KMS-11 (cell line): ENCODE measurements around the gene WWTR1.

Experiments used
- H2AFZ ChIP-seq: fragments of 200-600 bp; sonication (generic); 2 replicates; pipeline ENCODE4 v1.6.1; 2016; ENCODE audit warnings: antibody characterized with exemption, mixed run types, low read depth
- H3K27ac ChIP-seq: fragments of 200-600 bp; sonication (generic); 2 replicates; pipeline ENCODE4 v1.6.1; 2016; ENCODE audit warnings: mild to moderate bottlenecking, mixed run types
- H3K27me3 ChIP-seq: fragments of 200-600 bp; sonication (generic); 2 replicates; pipeline ENCODE4 v1.6.1; 2017; ENCODE audit warnings: mild to moderate bottlenecking, low read depth, mixed run types, moderate library complexity; ENCODE audit not compliant: insufficient read depth
- H3K36me3 ChIP-seq: fragments of 200-600 bp; sonication (generic); 2 replicates; pipeline ENCODE4 v1.6.1; 2017; ENCODE audit warnings: mild to moderate bottlenecking, mixed run types; ENCODE audit not compliant: insufficient read depth
- H3K4me1 ChIP-seq: fragments of 200-600 bp; sonication (generic); 2 replicates; pipeline ENCODE4 v1.6.1; 2016; ENCODE audit warnings: mild to moderate bottlenecking, low read depth, mixed run types; ENCODE audit not compliant: poor library complexity, severe bottlenecking
- H3K4me2 ChIP-seq: fragments of 200-600 bp; sonication (generic); 2 replicates; pipeline ENCODE4 v1.7.0; 2016; ENCODE audit warnings: mild to moderate bottlenecking, mixed run types
- H3K4me3 ChIP-seq: fragments of 200-600 bp; sonication (generic); IDR thresholded peaks from 2 replicates; pipeline ENCODE4 v1.6.1; 2017; ENCODE audit warnings: low read depth, low read length, mixed read lengths; ENCODE audit not compliant: insufficient read depth
- H3K79me2 ChIP-seq: fragments of 200-600 bp; sonication (generic); 2 replicates; pipeline ENCODE4 v1.6.1; 2016; ENCODE audit warnings: low read depth, mixed run types; ENCODE audit not compliant: insufficient read depth
- H3K9ac ChIP-seq: fragments of 200-600 bp; sonication (generic); 2 replicates; pipeline ENCODE4 v1.6.1; 2016; ENCODE audit warnings: mild to moderate bottlenecking, mixed run types
- H4K20me1 ChIP-seq: fragments of 200-600 bp; sonication (generic); 2 replicates; pipeline ENCODE4 v1.6.1; 2016; ENCODE audit warnings: mild to moderate bottlenecking, mixed run types; ENCODE audit not compliant: insufficient read depth
- CTCF ChIP-seq: fragments of 200-600 bp; sonication (generic); conservative IDR thresholded peaks from 2 replicates; pipeline ENCODE4 v1.6.1; 2017; ENCODE audit warnings: low read depth, mild to moderate bottlenecking, antibody characterized with exemption, low read length, moderate library complexity, mixed read lengths

The WWTR1 gene

GRCh38 chr3:149494759-149495580 lies 162.9 kb downstream of the WWTR1 start:
- Histone ChIP-seq H3K27ac (no peak overlapping the region), H3K4me1 (no peaks in the 10 kb centered on the region), H3K27me3 (no peaks in the 10 kb centered on the region), H3K4me2 (no peak overlapping the region), H3K4me3 (no peak overlapping the region), H2AFZ (no peak overlapping the region), H3K9ac (no peak overlapping the region), H3K36me3 (no peaks in the 10 kb centered on the region), H3K79me2 (no peaks in the 10 kb centered on the region), H4K20me1 (no peaks in the 10 kb centered on the region)
- TF ChIP-seq CTCF = no peak

- H3K4me3 ChIP-seq = no peak overlapping the region
- H3K27ac ChIP-seq = no peak overlapping the region
- no peaks in the 10 kb centered on the region for H3K4me1 ChIP-seq
- no peak overlapping the region for H2AFZ ChIP-seq
- H3K4me2 ChIP-seq = no peak overlapping the region
- no peak overlapping the region for H3K9ac ChIP-seq
- peak; percentile 73 for TF ChIP-seq CTCF
- H3K79me2 ChIP-seq = no peaks in the 10 kb centered on the region
- H3K27me3 ChIP-seq = no peaks in the 10 kb centered on the region
- H4K20me1 ChIP-seq = no peaks in the 10 kb centered on the region
- H3K36me3 ChIP-seq = no peaks in the 10 kb centered on the region
These were observed 163.6 kb downstream of the WWTR1 start for GRCh38 chr3:149494022-149494758.

GRCh38 chr3:149493315-149494021 lies 164.4 kb downstream of the WWTR1 start:
- Histone ChIP-seq H3K36me3 (no peaks in the 10 kb centered on the region), H3K4me2 (no peak overlapping the region), H3K4me1 (no peaks in the 10 kb centered on the region), H2AFZ (no peak overlapping the region), H4K20me1 (no peaks in the 10 kb centered on the region), H3K27ac (no peak overlapping the region), H3K4me3 (no peak overlapping the region), H3K9ac (no peak overlapping the region), H3K27me3 (no peaks in the 10 kb centered on the region), H3K79me2 (no peaks in the 10 kb centered on the region)
- TF ChIP-seq CTCF = no peak

- no peak overlapping the region for H3K4me3 ChIP-seq
- no peak overlapping the region for H3K9ac ChIP-seq
- no peaks in the 10 kb centered on the region for H3K36me3 ChIP-seq
- H3K4me2 ChIP-seq = no peak overlapping the region
- H3K79me2 ChIP-seq = no peaks in the 10 kb centered on the region
- no peak overlapping the region for H3K27ac ChIP-seq
- H2AFZ ChIP-seq = no peak overlapping the region
- no peak for TF ChIP-seq CTCF
- no peaks in the 10 kb centered on the region for H4K20me1 ChIP-seq
- H3K4me1 ChIP-seq = no peaks in the 10 kb centered on the region
- no peaks in the 10 kb centered on the region for H3K27me3 ChIP-seq
These were observed 167.4 kb downstream of the WWTR1 start for GRCh38 chr3:149490260-149490971.
